Natural killer cell (primary cell): Measurements from ENCODE around the gene ZNF189. TPM values are rescaled to one million over a fixed set of nuclear protein-coding genes. Genes with fewer than 3 reads are reported as not detected.

Experiments
- ATAC-seq, 3 donors: fragments of 150-1000 bp in 2 of 3; fragments of 200-7000 bp in 1 of 3; cut with Tn5 transposase; 1 replicate in 1 of 3; 2 replicates in 2 of 3; pipeline ENCODE4 v1.10.0; 2021; ENCODE audit warnings: mild to moderate bottlenecking in 2 of 3, moderate library complexity in 2 of 3
- DNase-seq, 2 donors: peaks; one replicate each; pipeline versions ENCODE4 v3.0.0 to v3.0.0-alpha.2; 2013 to 2021; ENCODE audit warnings: mixed read lengths in 1 of 2
- H3K27ac ChIP-seq: one replicate; pipeline ENCODE4 v1.5.1; 2013; ENCODE audit warnings: mild to moderate bottlenecking, low read length
- H3K27me3 ChIP-seq: one replicate; pipeline ENCODE4 v1.6.1; 2013; ENCODE audit warnings: low read length; ENCODE audit not compliant: control insufficient read depth, insufficient read depth
- H3K36me3 ChIP-seq: one replicate; pipeline ENCODE4 v1.6.1; 2013; ENCODE audit warnings: low read length; ENCODE audit not compliant: control insufficient read depth, insufficient read depth
- H3K4me1 ChIP-seq: one replicate; pipeline ENCODE4 v1.6.1; 2013; ENCODE audit warnings: low read length; ENCODE audit not compliant: control insufficient read depth, insufficient read depth
- H3K4me3 ChIP-seq: one replicate; pipeline ENCODE4 v1.5.1; 2013; ENCODE audit warnings: low read length
- H3K9me3 ChIP-seq: one replicate; pipeline ENCODE4 v1.6.1; 2013; ENCODE audit warnings: low read length; ENCODE audit not compliant: control insufficient read depth, insufficient read depth
- H3K27ac Mint-ChIP-seq, 2 donors: one replicate each; pipeline ENCODE4 v1.8.0; 2022; ENCODE audit warnings: mild to moderate bottlenecking in 2 of 2, mixed read lengths in 2 of 2, moderate library complexity in 1 of 2
- H3K27me3 Mint-ChIP-seq, 2 donors: one replicate each; pipeline ENCODE4 v1.8.0; 2022; ENCODE audit warnings: low read depth in 2 of 2, mixed read lengths in 2 of 2
- H3K36me3 Mint-ChIP-seq: one replicate; pipeline ENCODE4 v1.8.0; 2022; ENCODE audit warnings: mixed read lengths
- H3K4me1 Mint-ChIP-seq, 2 donors: one replicate each; pipeline ENCODE4 v1.8.0; 2022; ENCODE audit warnings: mixed read lengths in 2 of 2
- H3K4me3 Mint-ChIP-seq: one replicate; pipeline ENCODE4 v1.8.0; 2022; ENCODE audit warnings: mild to moderate bottlenecking, moderate library complexity, mixed read lengths
- H3K9me3 Mint-ChIP-seq, 2 donors: one replicate each; pipeline ENCODE4 v1.8.0; 2022; ENCODE audit warnings: mixed read lengths in 2 of 2
- WGBS: methylation state at CpG from one replicate; pipeline ENCODE4 v1.1.7; 2013; ENCODE audit warnings: missing lambda C conversion rate; ENCODE audit not compliant: insufficient coverage; 5-methylcytosine and 5-hydroxymethylcytosine counted together
- intact Hi-C: fragments of 100-400 bp; cut with micrococcal nuclease; formaldehyde crosslinking; loops from one replicate; pipeline ENCODE4 v1.14.2; 2022
- total RNA-seq, 4 donors: library from RNA; stranded (reverse); fragments of 120-200 nt in 1 of 4; gene quantifications; one replicate each; pipeline versions ENCODE4 v1.2.3 to v1.2.4, GENCODE V29; 2013 to 2022
- TF ChIP-seq, protein P1 (sequence below): fragments of 200-600 bp; IDR thresholded peaks from one replicate; pipeline ENCODE4 v1.8.0; 2022; ENCODE audit warnings: antibody characterized with exemption

Gene ZNF189
- total RNA-seq, 3 donors from 2014 or later (not counting 1 experiment from before 2014, with no cell fraction given), result 6.7 to 11.3 (median 8.7) TPM

GRCh38 chr9:101442736-101443135 lies 44.1 kb downstream of the ZNF189 start:
- ATAC-seq (no peak), DNase-seq (no peak)
- no peak overlapping the region for H3K4me3 Mint-ChIP-seq
- H3K9me3 ChIP-seq, result no peaks in the 10 kb centered on the region
- no peaks in the 10 kb centered on the region for H3K36me3 Mint-ChIP-seq
- intact Hi-C loops, result no loop called here
- peaks cover 32 to 63% of the 10 kb centered on the region in 2 donors for H3K27me3 Mint-ChIP-seq
- 83% methylated on average over 2 of the region's 3 CpGs for WGBS
- TF ChIP-seq, protein P1, sequence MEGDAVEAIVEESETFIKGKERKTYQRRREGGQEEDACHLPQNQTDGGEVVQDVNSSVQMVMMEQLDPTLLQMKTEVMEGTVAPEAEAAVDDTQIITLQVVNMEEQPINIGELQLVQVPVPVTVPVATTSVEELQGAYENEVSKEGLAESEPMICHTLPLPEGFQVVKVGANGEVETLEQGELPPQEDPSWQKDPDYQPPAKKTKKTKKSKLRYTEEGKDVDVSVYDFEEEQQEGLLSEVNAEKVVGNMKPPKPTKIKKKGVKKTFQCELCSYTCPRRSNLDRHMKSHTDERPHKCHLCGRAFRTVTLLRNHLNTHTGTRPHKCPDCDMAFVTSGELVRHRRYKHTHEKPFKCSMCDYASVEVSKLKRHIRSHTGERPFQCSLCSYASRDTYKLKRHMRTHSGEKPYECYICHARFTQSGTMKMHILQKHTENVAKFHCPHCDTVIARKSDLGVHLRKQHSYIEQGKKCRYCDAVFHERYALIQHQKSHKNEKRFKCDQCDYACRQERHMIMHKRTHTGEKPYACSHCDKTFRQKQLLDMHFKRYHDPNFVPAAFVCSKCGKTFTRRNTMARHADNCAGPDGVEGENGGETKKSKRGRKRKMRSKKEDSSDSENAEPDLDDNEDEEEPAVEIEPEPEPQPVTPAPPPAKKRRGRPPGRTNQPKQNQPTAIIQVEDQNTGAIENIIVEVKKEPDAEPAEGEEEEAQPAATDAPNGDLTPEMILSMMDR, result no peak
- no peak overlapping the region for H3K27ac Mint-ChIP-seq
- H3K4me1 ChIP-seq, result no peaks in the 10 kb centered on the region
- peaks cover 0 to 2% of the 10 kb centered on the region in 2 donors for H3K9me3 Mint-ChIP-seq
- H3K27ac ChIP-seq, result no peak overlapping the region
- peaks cover 5% of the 10 kb centered on the region for H3K27me3 ChIP-seq
- no peaks in the 10 kb centered on the region for H3K36me3 ChIP-seq
- no peaks in the 10 kb centered on the region for H3K4me1 Mint-ChIP-seq
- H3K4me3 ChIP-seq, result no peak overlapping the region

DNA sequence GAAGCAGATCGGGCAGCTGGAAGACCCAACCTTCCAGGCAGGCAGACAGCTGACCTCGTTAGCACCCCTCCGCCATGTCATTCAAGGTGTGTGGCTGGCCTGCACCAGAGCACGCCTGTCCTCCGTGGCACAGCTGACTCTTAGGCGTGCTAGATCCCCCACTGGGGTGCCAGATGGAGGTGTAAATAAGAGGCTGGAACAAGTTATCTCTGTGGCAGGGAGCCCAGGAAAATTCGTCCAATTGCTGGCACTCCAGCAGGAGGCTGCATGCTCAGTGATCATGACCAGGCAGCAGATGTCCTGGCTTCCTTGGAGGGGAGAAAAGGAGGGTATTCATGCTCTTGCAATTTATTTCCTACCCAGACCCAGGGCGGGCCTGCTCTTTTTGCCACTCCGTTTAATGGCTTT lies 44.7 kb downstream of the ZNF189 start:
- peaks cover under 1 to 1% of the 10 kb centered on the region in 2 donors for H3K4me1 Mint-ChIP-seq
- no peak overlapping the region for H3K27ac Mint-ChIP-seq
- H3K27me3 ChIP-seq, result peaks cover 7% of the 10 kb centered on the region
- 83% methylated on average over 9 of the region's 9 CpGs for WGBS
- no peaks in the 10 kb centered on the region for H3K9me3 ChIP-seq
- TF ChIP-seq, protein P1, result no peak
- no peaks in the 10 kb centered on the region for H3K36me3 ChIP-seq
- H3K4me3 Mint-ChIP-seq, result no peak overlapping the region
- H3K9me3 Mint-ChIP-seq, result peaks cover 0 to 2% of the 10 kb centered on the region in 2 donors
- no peaks in the 10 kb centered on the region for H3K4me1 ChIP-seq
- no peak for ATAC-seq
- no peak for DNase-seq
- peaks cover 33 to 65% of the 10 kb centered on the region in 2 donors for H3K27me3 Mint-ChIP-seq
- intact Hi-C loops, result no loop called here
- H3K27ac ChIP-seq, result no peak overlapping the region
- no peaks in the 10 kb centered on the region for H3K36me3 Mint-ChIP-seq
- no peak overlapping the region for H3K4me3 ChIP-seq

DNA sequence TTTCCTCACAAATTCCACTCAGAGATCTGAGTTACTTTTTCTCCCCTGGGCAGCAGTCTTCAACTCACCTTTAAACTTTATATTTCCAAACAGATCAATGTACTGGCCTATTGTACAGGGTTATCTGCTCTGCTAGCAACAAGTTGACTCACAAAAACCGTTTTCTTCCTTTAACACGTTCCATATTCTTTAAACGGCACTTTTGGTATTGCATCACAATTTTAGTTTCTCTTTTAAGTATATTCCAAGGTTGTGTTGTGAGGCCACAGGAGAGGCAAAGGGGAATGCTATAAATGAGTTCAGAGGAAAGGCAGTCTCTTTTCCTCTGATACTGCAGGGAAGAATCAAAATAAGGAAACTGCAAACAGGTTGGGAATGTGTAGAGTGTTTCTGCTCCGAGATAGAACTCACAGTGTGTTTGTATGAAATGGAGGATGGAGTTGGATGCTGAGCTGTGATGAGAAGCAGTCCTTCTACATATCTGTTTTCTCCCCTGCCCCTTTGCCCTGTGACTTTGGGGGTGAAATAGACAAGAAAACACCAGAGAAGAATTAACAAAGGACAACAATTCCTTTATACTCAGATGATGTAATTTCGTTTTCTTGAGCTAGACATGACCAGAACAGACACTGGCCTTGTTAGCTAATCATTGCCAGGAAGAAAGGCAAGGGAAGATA lies 46.8 kb downstream of the ZNF189 start:
- H3K27ac ChIP-seq, result no peak overlapping the region
- Mint-ChIP-seq H3K4me3 (no peak overlapping the region), H3K27me3 (peaks cover 35 to 71% of the 10 kb centered on the region in 2 donors), H3K9me3 (peaks cover 0 to 2% of the 10 kb centered on the region in 2 donors), H3K4me1 (peaks cover 8% of the 10 kb centered on the region in 2 donors), H3K36me3 (no peaks in the 10 kb centered on the region), H3K27ac (no peak overlapping the region)
- ATAC-seq, result no peak
- no peaks in the 10 kb centered on the region for H3K9me3 ChIP-seq
- intact Hi-C loops, result no loop called here
- peaks cover 4% of the 10 kb centered on the region for H3K4me1 ChIP-seq
- no peaks in the 10 kb centered on the region for H3K36me3 ChIP-seq
- H3K4me3 ChIP-seq, result no peak overlapping the region
- peaks cover 14% of the 10 kb centered on the region for H3K27me3 ChIP-seq
- DNase-seq, result no peak
- 91% methylated on average over 5 of the region's 5 CpGs for WGBS
- TF ChIP-seq, protein P1, result no peak

- H3K36me3 Mint-ChIP-seq, result no peaks in the 10 kb centered on the region
- ATAC-seq, result no peak
These were observed 48.1 kb downstream of the ZNF189 start for GRCh38 chr9:101446732-101447131.

More at GRCh38 chr9:101446732-101447131, 48.1 kb downstream of the ZNF189 start:
- no peaks in the 10 kb centered on the region for H3K9me3 ChIP-seq
- no peak overlapping the region for H3K27ac ChIP-seq
- no peaks in the 10 kb centered on the region for H3K36me3 ChIP-seq
- H3K9me3 Mint-ChIP-seq, result peaks cover 0 to 2% of the 10 kb centered on the region in 2 donors
- H3K4me1 ChIP-seq, result peaks cover 4% of the 10 kb centered on the region
- intact Hi-C loops, result no loop called here
- H3K27me3 ChIP-seq, result peaks cover 14% of the 10 kb centered on the region
- DNase-seq, result no peak
- H3K4me3 Mint-ChIP-seq, result no peak overlapping the region
- no peak overlapping the region for H3K27ac Mint-ChIP-seq
- TF ChIP-seq, protein P1, result no peak
- peaks cover 8% of the 10 kb centered on the region in 2 donors for H3K4me1 Mint-ChIP-seq
- peaks cover 41 to 71% of the 10 kb centered on the region in 2 donors for H3K27me3 Mint-ChIP-seq
- H3K4me3 ChIP-seq, result no peak overlapping the region
